HuH-7.5 (cell line): ENCODE measurements around the gene SORBS2.

Experiments used
- DNase-seq: peaks from one replicate; pipeline ENCODE4 v3.0.0; 2011; ENCODE audit warnings: low spot score

The SORBS2 gene

DNA sequence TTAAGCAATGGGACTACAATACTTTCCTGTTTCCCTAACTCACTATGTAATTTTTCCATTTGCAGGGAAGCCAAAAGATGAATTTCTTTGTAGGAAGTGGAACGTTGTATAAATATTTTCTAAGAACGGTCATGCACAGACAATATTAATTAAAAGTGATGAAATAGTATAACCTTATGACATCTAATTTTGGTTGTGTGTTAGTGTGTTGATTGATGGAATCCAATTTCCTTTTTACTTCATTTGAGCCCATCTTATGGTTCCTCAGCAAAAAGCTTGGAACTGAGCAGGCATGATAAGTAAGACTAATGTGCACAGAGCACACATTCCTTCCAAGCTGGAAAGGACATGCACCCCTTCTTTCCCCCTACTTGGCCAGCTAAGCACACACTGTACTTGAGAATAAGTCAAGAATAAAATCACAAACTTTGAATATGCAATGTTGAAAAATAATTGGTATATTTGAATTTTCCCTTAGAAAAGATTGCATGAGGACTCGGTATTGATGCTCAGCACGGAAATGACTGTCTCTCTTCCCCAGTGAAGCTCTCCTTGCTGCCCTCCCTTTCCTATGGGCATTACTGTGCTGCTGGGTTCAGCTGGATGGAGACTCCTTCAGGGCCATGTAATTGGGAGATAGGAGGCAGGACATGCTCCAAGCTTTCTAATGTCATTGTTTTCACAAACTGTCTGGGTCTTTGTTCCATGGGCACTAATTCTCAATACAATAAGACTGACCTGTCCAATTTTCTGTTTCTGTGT lies 257.4 kb downstream of the SORBS2 start:
- no peak for DNase-seq

GRCh38 chr4:185552254-185552653 lies 259.7 kb downstream of the SORBS2 start:
- DNase-seq = no peak

DNA sequence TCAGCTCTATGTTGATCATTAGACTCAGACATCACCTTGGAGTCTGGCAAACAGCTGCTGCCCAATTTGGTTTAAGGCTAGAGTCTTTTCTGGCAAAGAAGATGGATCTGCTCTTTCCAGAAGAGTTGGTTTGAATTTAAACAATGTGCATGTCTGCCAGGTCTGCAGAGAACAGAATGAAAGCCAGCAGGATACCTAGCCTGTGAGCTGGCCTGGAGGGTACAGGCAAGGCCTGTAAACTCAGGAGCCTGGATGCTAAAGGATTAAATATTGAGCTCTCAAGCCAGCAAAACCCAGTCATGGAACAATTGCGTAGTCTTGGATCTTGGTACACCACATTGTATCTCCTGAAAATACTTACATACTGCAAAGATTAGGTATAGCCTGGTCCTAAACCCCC lies 261.1 kb downstream of the SORBS2 start:
- DNase-seq = no peak

DNA sequence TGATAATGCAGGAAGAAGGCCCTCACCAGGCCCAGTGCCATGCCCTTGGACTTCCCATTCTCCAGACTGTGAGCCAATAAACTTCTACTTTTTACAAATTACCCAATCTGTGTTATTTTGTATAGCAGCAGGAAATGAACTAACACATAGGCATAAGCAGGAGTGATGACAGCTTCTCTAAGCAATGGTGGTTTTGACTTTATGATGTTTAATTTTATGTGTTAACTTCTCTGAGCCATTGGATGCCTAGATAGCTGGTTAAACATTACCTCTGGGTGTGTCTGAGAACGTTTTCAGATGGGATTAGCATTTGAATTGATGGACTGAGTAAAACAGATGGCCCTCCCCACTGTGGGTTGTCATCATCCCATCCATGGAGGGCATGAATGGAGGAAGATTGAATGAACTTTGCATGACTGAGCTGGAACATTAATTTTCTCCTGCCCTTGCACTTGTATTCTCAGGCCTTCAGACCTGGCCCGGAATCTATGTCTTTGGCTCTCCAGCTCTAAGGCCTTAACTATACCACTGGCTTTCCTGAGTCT lies 262.8 kb downstream of the SORBS2 start:
- no peak for DNase-seq

DNA sequence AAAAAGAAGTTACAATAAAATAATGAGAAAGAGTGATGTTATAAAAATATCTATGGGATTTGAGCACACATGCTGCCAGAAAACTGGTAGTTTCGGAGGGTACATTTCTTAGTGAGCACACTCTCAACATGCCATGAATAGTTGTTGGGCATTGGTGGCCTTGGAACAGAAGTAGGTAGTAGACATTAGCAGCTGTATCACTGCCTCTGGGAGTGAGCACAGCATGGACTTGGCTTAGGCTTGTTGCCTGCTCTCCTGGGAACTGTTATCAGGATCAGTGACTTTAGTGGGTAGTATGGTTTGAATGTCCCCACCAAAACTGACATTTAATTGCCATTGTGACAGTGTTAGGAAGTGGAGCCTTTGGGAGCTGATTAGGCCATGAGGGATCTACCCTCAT lies 263.4 kb downstream of the SORBS2 start:
- no peak for DNase-seq

DNA sequence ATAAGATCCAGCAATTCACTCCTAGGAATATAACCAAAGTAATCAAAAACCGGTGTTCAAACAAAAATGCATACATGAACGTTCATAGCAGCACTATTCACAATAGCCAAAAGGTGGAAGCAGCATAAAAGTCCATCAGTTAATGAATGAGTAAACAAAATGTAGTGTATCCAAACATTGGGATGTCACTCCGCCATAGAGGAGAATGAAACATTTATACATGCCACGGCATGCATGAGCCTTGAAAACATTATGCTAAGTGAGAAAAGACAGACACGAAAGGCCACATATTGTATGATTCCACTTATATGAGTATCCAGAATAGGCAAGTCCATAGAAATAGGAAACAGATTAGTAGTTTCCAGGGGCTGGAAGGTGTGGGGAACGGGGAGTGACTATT lies 265.7 kb downstream of the SORBS2 start:
- no peak for DNase-seq

DNA sequence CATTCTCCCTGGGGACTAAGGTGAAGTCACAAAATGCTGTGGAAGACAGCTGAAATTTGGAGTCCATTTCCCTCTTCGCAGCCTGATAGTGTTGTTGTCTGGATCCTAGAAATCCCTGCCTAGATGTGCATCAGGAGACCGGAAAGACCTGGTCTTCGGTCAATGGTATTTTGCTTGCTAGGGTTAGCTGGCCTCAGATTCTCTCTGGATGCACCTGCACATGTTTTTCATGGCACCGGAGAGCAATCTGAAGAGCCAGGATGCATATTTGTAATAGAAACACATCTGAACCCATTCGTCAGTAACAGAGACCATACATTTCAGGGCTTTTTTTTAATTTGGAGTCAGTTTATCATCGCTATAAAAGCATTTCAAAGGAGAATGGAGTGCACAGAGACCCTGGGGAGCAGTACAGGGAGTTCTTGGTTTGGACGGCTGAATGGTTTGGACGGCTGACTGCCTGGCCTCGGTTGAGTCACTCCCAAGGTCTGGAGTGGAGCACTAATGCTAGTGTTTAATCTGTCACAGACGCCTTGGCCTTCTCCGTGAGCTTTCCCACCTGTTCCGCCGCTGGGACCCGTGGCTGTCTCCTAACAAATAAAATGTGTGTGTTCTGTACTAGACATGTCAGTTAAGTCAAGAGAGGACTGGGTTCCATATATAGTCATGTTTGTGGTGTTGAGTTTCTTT lies 269.2 kb downstream of the SORBS2 start:
- DNase-seq = no peak

DNA sequence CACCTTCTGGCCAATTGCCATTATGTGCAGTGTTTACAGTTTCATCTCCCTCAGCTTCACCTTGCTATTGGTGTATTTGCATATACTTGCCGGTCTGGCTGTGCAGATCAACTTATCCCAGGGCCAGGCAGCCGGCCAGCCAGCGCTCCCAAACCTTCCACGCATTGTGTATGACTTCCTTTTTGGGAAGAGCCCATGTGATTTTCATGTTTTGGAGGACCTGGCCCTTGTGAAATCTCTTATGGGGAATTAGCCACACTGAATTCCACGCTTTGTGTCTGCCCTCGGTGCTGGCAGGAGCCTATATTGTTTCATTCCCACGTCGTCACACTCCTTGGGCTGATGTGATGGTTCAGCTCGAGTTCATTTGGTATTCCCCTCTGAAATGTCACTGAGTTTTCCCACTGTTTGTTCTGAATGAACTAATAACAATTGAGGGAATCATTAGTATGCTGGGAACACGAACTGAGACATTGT lies 270.7 kb downstream of the SORBS2 start:
- DNase-seq = no peak

DNA sequence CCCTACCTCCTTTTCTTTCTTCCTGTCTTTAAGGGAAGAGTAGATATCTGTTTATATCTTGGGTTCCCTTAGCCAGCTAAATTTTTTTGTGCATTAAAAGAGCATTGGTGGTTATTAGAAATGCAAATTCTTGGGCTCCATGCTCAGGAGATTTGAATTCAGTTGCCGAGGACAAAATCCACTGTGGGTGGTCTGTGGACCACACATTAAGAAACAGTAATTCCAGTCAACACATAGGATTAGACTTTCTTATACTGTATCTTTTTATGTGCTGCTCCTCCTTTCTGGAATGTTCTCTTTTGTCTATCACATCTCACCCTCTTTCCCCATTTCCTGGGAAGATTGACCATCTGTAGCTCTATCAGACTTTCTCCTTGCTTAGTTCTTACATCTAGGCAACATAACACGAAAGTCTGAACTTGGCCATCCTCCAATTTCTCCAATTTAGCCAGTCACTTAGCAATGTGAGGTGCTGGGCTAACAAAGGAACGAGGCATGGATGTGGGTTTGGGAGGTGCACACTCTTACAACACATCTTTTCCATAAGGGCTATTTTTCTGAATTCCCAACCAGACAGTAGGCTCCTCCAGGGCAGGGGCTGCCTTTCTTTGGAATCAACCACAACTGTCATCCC lies 271.4 kb downstream of the SORBS2 start:
- DNase-seq = no peak

- no peak for DNase-seq
These were observed 272.0 kb downstream of the SORBS2 start for GRCh38 chr4:185540040-185540439.

DNA sequence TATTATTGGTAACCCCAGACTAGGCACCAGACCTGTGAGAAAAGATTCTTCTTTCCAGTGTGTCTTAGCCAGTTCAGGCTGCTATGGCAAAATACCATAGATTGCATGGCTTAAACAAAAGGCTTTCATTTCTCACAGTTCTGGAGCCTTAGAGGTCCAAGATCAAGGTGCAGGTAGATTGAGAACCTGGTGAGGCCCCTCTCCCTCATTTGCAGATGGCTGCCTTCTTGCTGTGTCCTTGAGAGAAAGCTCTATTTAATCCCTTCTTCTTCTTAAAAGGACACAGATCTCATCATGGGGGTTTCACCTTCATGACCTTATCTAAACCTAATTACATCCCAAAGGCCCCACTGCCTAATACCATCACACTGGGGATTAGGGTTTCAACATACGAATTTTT lies 273.2 kb downstream of the SORBS2 start:
- no peak for DNase-seq

DNA sequence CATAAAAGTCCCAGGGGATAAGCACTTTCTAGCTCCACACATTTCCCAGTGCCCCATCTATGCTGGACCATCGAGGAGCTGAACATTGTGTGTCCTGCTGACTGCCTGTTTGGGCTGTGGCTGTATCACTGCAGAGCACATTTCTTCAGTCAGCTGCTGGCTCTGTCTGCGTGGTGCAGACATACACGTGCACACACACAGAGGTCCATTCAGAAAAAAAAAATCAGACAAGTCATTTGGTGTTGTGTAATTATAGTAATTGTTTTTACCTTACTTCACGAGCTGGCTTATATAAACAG lies 275.6 kb downstream of the SORBS2 start:
- DNase-seq = no peak

DNA sequence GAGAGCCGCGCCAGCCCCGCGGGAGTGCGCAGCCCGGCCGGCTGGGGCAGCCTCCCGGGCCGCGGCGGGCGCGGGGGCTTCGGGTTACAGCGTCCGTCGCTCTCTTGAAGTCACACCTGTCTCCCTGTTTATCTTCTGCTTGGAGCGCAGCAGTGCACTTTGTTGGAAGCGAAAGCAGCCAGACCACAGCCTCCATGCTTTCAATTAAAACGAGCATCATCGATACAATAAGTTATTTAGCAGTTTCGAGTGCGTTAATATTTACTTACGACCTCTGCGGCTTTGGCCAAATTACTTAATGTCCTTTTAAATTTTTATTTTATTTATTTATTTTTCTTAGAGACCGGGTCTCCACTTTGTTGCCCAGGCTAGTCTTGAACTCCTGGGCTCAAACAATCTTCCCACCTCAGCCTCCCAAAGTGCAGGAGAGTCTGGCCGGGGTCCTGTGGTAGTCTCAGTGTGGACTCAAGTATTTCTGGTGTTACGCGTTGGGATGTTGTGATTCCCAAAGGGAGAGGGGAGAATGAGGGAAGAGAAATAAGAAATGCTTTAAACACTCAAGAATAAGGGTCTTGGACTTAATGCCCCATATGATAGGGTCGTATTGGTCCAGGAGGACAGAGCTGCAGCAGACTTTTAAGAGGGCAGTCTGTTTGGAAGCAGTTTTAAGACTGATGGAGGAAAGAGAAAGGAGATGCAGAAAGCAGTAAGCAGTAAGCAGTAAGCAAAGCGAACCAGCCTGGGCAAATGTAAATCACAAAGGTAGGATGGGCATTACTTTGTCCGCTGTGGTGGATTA lies 276.2 kb downstream of the SORBS2 start:
- DNase-seq = no peak
